GM23338 (cell line): ENCODE data around the gene C17orf100. TPM values are rescaled to one million over a fixed set of nuclear protein-coding genes. Genes with fewer than 3 reads are reported as not detected.

ENCODE experiments used
- ATAC-seq: fragments of 200-7000 bp; cut with Tn5 transposase; 3 replicates; pipeline ENCODE4 v1.9.1; 2020
- DNase-seq: peaks from one replicate; pipeline ENCODE4 v3.0.0-alpha.2; 2015; ENCODE audit warnings: low spot score
- H2AFZ ChIP-seq: fragments of 200-600 bp; sonication (generic); 2 replicates; pipeline ENCODE4 v1.8.0; 2016; ENCODE audit warnings: antibody characterized with exemption, mild to moderate bottlenecking, moderate library complexity
- H3F3A ChIP-seq: fragments of 200-600 bp; sonication (generic); replicated peaks from 2 replicates; pipeline ENCODE4 v1.8.0; 2017; ENCODE audit warnings: antibody characterized with exemption, mixed run types, low read depth
- H3K27ac ChIP-seq: fragments of 200-600 bp; sonication (generic); 2 replicates; pipeline ENCODE4 v1.6.1; 2016; ENCODE audit warnings: low read depth
- H3K27me3 ChIP-seq: fragments of 200-600 bp; sonication (generic); 2 replicates; pipeline ENCODE4 v1.8.0; 2016; ENCODE audit warnings: mild to moderate bottlenecking, mixed run types, moderate library complexity; ENCODE audit not compliant: insufficient read depth
- H3K36me3 ChIP-seq: fragments of 200-600 bp; sonication (generic); 2 replicates; pipeline ENCODE4 v1.8.0; 2016; ENCODE audit warnings: mild to moderate bottlenecking; ENCODE audit not compliant: insufficient read depth
- H3K4me1 ChIP-seq: fragments of 200-600 bp; sonication (generic); 2 replicates; pipeline ENCODE4 v1.8.0; 2016; ENCODE audit warnings: mild to moderate bottlenecking, moderate library complexity; ENCODE audit not compliant: insufficient read depth
- H3K4me2 ChIP-seq: fragments of 200-600 bp; sonication (generic); 2 replicates; pipeline ENCODE4 v1.7.1; 2017; ENCODE audit warnings: mixed run types
- H3K4me3 ChIP-seq: fragments of 200-600 bp; sonication (generic); 2 replicates; pipeline ENCODE4 v1.6.1; 2016; ENCODE audit warnings: mixed run types
- H3K79me2 ChIP-seq: fragments of 200-600 bp; sonication (generic); replicated peaks from 2 replicates; pipeline ENCODE4 v1.8.0; 2017; ENCODE audit warnings: mild to moderate bottlenecking; ENCODE audit not compliant: insufficient read depth
- H3K9me2 ChIP-seq: fragments of 200-600 bp; sonication (generic); 2 replicates; pipeline ENCODE4 v1.8.0; 2017; ENCODE audit not compliant: insufficient read depth
- H4K20me1 ChIP-seq: fragments of 200-600 bp; sonication (generic); replicated peaks from 2 replicates; pipeline ENCODE4 v1.8.0; 2017; ENCODE audit warnings: mild to moderate bottlenecking; ENCODE audit not compliant: insufficient read depth
- H3K27ac Mint-ChIP-seq: 2 replicates; pipeline ENCODE4 v1.8.0; 2020; ENCODE audit warnings: inconsistent platforms, mild to moderate bottlenecking, moderate library complexity, mixed read lengths
- H3K27me3 Mint-ChIP-seq: 3 replicates; pipeline ENCODE4 v1.8.0; 2022; ENCODE audit warnings: low read depth, mild to moderate bottlenecking, moderate library complexity, mixed read lengths, inconsistent platforms; ENCODE audit not compliant: insufficient read depth, poor library complexity
- H3K36me3 Mint-ChIP-seq: 3 replicates; pipeline ENCODE4 v1.8.0; 2021; ENCODE audit warnings: low read depth, mild to moderate bottlenecking, inconsistent platforms, moderate library complexity, mixed read lengths
- H3K4me1 Mint-ChIP-seq: 3 replicates; pipeline ENCODE4 v1.8.0; 2020; ENCODE audit warnings: mild to moderate bottlenecking, inconsistent platforms, mixed read lengths
- H3K4me3 Mint-ChIP-seq: 3 replicates; pipeline ENCODE4 v1.8.0; 2021; ENCODE audit warnings: moderate library complexity, mild to moderate bottlenecking, inconsistent platforms, mixed read lengths
- H3K9me3 Mint-ChIP-seq: 3 replicates; pipeline ENCODE4 v1.8.0; 2020; ENCODE audit warnings: moderate library complexity, mild to moderate bottlenecking, inconsistent platforms, mixed read lengths
- CREB1 ChIP-seq: fragments of 250-450 bp; sonication (Bioruptor Pico); IDR thresholded peaks from 2 replicates; pipeline ENCODE4 v1.5.0; 2020; ENCODE audit warnings: low read depth, mild to moderate bottlenecking, moderate library complexity
- CTCF ChIP-seq, 2 experiments: fragments of 200-600 bp in 1 of 2; sonication (generic) in 1 of 2; conservative IDR thresholded peaks; 2 replicates each; pipeline versions ENCODE4 v1.5.1 to v1.6.1; 2016 to 2017; ENCODE audit warnings: antibody characterized with exemption in 2 of 2, low read depth in 2 of 2, mild to moderate bottlenecking in 2 of 2, moderate library complexity in 1 of 2
- EZH2 ChIP-seq: fragments of 200-600 bp; sonication (generic); IDR thresholded peaks from one replicate; pipeline ENCODE4 v1.8.0; 2017; ENCODE audit warnings: antibody characterized with exemption, mild to moderate bottlenecking, low read depth; ENCODE audit not compliant: unreplicated experiment
- EZH2phosphoT487 ChIP-seq: fragments of 200-600 bp; sonication (generic); IDR thresholded peaks from one replicate; pipeline ENCODE4 v1.8.1; 2018; ENCODE audit warnings: antibody characterized with exemption; ENCODE audit not compliant: unreplicated experiment
- NANOG ChIP-seq: IDR thresholded peaks from 2 replicates; pipeline ENCODE4 v1.6.1; 2016; ENCODE audit warnings: antibody characterized with exemption, borderline replicate concordance
- POLR2AphosphoS5 ChIP-seq: IDR thresholded peaks from 2 replicates; pipeline ENCODE4 v1.6.1; 2016; ENCODE audit warnings: antibody characterized with exemption, low read depth
- REST ChIP-seq: IDR thresholded peaks from one replicate; pipeline ENCODE4 v1.6.1; 2018; ENCODE audit warnings: antibody characterized with exemption; ENCODE audit not compliant: unreplicated experiment
- STAT1 ChIP-seq: IDR thresholded peaks from one replicate; pipeline ENCODE4 v1.6.1; 2016; ENCODE audit warnings: antibody characterized with exemption; ENCODE audit not compliant: unreplicated experiment
- ZNF114 ChIP-seq: fragments of 250-450 bp; sonication (Bioruptor Pico); IDR thresholded peaks from 2 replicates; pipeline ENCODE4 v1.5.0; 2020; ENCODE audit warnings: mild to moderate bottlenecking, moderate library complexity
- ZNF331 ChIP-seq: fragments of 250-450 bp; sonication (Bioruptor Pico); IDR thresholded peaks from 2 replicates; pipeline ENCODE4 v1.5.0; 2020; ENCODE audit warnings: low read depth, mild to moderate bottlenecking, moderate library complexity
- polyA plus RNA-seq: library from polyadenylated mRNA; unstranded; fragments of >200 nt; fragmentation: Nextera tagmentation; extraction: Ambion mirVana; gene quantifications from 2 replicates; pipeline ENCODE4 v1.2.1, GENCODE V29; 2016
- total RNA-seq: library from RNA; depleted of rRNA; stranded (reverse); fragments of >200 nt; shearing (Covaris generic); gene quantifications from 2 replicates; pipeline ENCODE4 v1.2.3, GENCODE V29; 2014

The C17orf100 gene
- total and polyA plus RNA-seq, 2 experiments from 2014 or later = 2.7 to 3.9 TPM

- TF ChIP-seq EZH2 (no peak), ZNF331 (CRISPR knock-in tag) (no peak), POLR2AphosphoS5 (no peak), CTCF (conservative IDR thresholded peaks at IDR 0.05; ENCODE audit: low read depth in 2 of 2) (no peak), NANOG (no peak), STAT1 (no peak)
Measured at GRCh38 chr17:6677158-6677831, 25.7 kb downstream of the C17orf100 start (continued).

GRCh38 chr17:6677946-6678345 lies 26.4 kb downstream of the C17orf100 start:
- Histone ChIP-seq H3K79me2 (no peaks in the 10 kb centered on the region), H3K4me3 (no peak overlapping the region), H3K9me2 (no peaks in the 10 kb centered on the region), H2AFZ (no peak overlapping the region), H3F3A (no peaks in the 10 kb centered on the region), H3K27ac (no peak overlapping the region), H3K27me3 (no peaks in the 10 kb centered on the region), H4K20me1 (no peaks in the 10 kb centered on the region), H3K36me3 (no peaks in the 10 kb centered on the region), H3K4me2 (no peak overlapping the region), H3K4me1 (no peaks in the 10 kb centered on the region; the same call in 1 of the 2 replicates)
- Mint-ChIP-seq H3K27ac (no peak overlapping the region), H3K36me3 (no peaks in the 10 kb centered on the region), H3K4me3 (no peak overlapping the region), H3K9me3 (no peaks in the 10 kb centered on the region; the same call in 2 of the 3 replicates), H3K27me3 (no peaks in the 10 kb centered on the region), H3K4me1 (peaks cover 2% of the 10 kb centered on the region; the same call in 1 of the 3 replicates)
- DNase-seq = no peak
- no peak for TF ChIP-seq NANOG
- TF ChIP-seq CTCF (conservative IDR thresholded peaks at IDR 0.05; ENCODE audit: low read depth in 2 of 2) = no peak
- TF ChIP-seq ZNF114 (CRISPR knock-in tag) = no peak
- ATAC-seq = no peak

GRCh38 chr17:6679241-6679640 lies 27.7 kb downstream of the C17orf100 start:
- no peak overlapping the region for H3K27ac Mint-ChIP-seq
- H3K36me3 Mint-ChIP-seq = no peaks in the 10 kb centered on the region
- no peak for ATAC-seq
- Histone ChIP-seq H3K79me2 (no peaks in the 10 kb centered on the region), H3K27ac (no peak overlapping the region), H4K20me1 (no peaks in the 10 kb centered on the region), H3F3A (no peaks in the 10 kb centered on the region), H3K9me2 (no peaks in the 10 kb centered on the region), H3K27me3 (no peaks in the 10 kb centered on the region), H3K4me3 (no peak overlapping the region), H3K36me3 (no peaks in the 10 kb centered on the region), H3K4me2 (no peak overlapping the region), H2AFZ (no peak overlapping the region), H3K4me1 (no peaks in the 10 kb centered on the region; the same call in 1 of the 2 replicates)
- no peaks in the 10 kb centered on the region; the same call in 2 of the 3 replicates for H3K9me3 Mint-ChIP-seq
- no peak overlapping the region for H3K4me3 Mint-ChIP-seq
- peaks cover 2% of the 10 kb centered on the region; the same call in 1 of the 3 replicates for H3K4me1 Mint-ChIP-seq
- H3K27me3 Mint-ChIP-seq = no peaks in the 10 kb centered on the region
- DNase-seq = no peak
- no peak for TF ChIP-seq CREB1 (CRISPR knock-in tag)
- TF ChIP-seq STAT1 = no peak
- no peak for TF ChIP-seq ZNF331 (CRISPR knock-in tag)
- TF ChIP-seq REST = no peak
- TF ChIP-seq ZNF114 (CRISPR knock-in tag) = no peak
- TF ChIP-seq CTCF (conservative IDR thresholded peaks at IDR 0.05; ENCODE audit: low read depth in 2 of 2) = no peak
- TF ChIP-seq EZH2phosphoT487 = no peak
